Stimulated activated CD8-positive, alpha-beta memory T cell treated with anti-CD3 and anti-CD28 coated beads, Interleukin-2, amount 100 ng/mL, for 1 hour (primary cell): ENCODE results near the gene MAPK1.
"Not testable (repeated sequence)": the region's sequence is repeated elsewhere in the genome, so short reads cannot be mapped to it uniquely, and the experiment has no call there.

Source experiments
- DNase-seq, 2 donors: peaks; one replicate each; pipeline ENCODE4 v3.0.0-alpha.2; 2020; ENCODE audit warnings: low read depth in 2 of 2

Gene MAPK1

GRCh38 chr22:21755851-21756284 lies 111.6 kb downstream of the MAPK1 start:
- no peak for DNase-seq

- no peak for DNase-seq
Measured at GRCh38 chr22:21754523-21754922, 112.9 kb downstream of the MAPK1 start.

- DNase-seq, result no peak
Measured at GRCh38 chr22:21753374-21754111, 113.9 kb downstream of the MAPK1 start.

GRCh38 chr22:21752276-21752675 lies 115.2 kb downstream of the MAPK1 start:
- DNase-seq, result no peak

- no peak for DNase-seq
Measured at GRCh38 chr22:21745948-21746347, 121.5 kb downstream of the MAPK1 start.

GRCh38 chr22:21744917-21745316 lies 122.5 kb downstream of the MAPK1 start:
- DNase-seq, result not testable (repeated sequence)

- no peak for DNase-seq
Measured at GRCh38 chr22:21741790-21742189, 125.7 kb downstream of the MAPK1 start.

- DNase-seq, result no peak
Measured at GRCh38 chr22:21741059-21741458, 126.4 kb downstream of the MAPK1 start.

GRCh38 chr22:21739828-21740377 lies 127.5 kb downstream of the MAPK1 start:
- no peak for DNase-seq

GRCh38 chr22:21738966-21739365 lies 128.5 kb downstream of the MAPK1 start:
- no peak for DNase-seq

- no peak for DNase-seq
Measured at GRCh38 chr22:21738081-21738480, 129.4 kb downstream of the MAPK1 start.

- no peak for DNase-seq
Measured at GRCh38 chr22:21736948-21737347, 130.5 kb downstream of the MAPK1 start.

- DNase-seq, result no peak
Measured at GRCh38 chr22:21736084-21736642, 131.3 kb downstream of the MAPK1 start.

- DNase-seq, result peak; percentile 91 to 93
Measured at GRCh38 chr22:21735200-21736083, 132.0 kb downstream of the MAPK1 start, which contains the start of gene YPEL1. YPEL1 (minus strand) TSS chr22:21735794; CDS start chr22:21710744, 25,050 bp downstream.

GRCh38 chr22:21734540-21735199 lies 132.8 kb downstream of the MAPK1 start:
- DNase-seq, result no peak

- no peak for DNase-seq
Measured at GRCh38 chr22:21731503-21731902, 135.9 kb downstream of the MAPK1 start.

GRCh38 chr22:21730535-21731308 lies 136.7 kb downstream of the MAPK1 start:
- no peak for DNase-seq

- DNase-seq, result not testable (repeated sequence)
Measured at GRCh38 chr22:21729184-21729583, 138.3 kb downstream of the MAPK1 start.

- no peak for DNase-seq
Measured at GRCh38 chr22:21728270-21728669, 139.2 kb downstream of the MAPK1 start.

GRCh38 chr22:21727768-21728167 lies 139.7 kb downstream of the MAPK1 start:
- no peak for DNase-seq

GRCh38 chr22:21727159-21727558 lies 140.3 kb downstream of the MAPK1 start:
- no peak for DNase-seq
